Osteocyte (in vitro differentiated cells): ENCODE measurements around the gene ELOVL5. TPM values are rescaled to one million over a fixed set of nuclear protein-coding genes. Genes with fewer than 3 reads are reported as not detected.

Source experiments
- DNase-seq: peaks from one replicate; pipeline ENCODE4 v3.0.0; 2021; ENCODE audit warnings: mixed read lengths; ENCODE audit not compliant: unreplicated experiment; ENCODE audit errors: extremely low spot score
- H3K27ac Mint-ChIP-seq: one replicate; pipeline ENCODE4 v1.8.0; 2021; ENCODE audit warnings: mild to moderate bottlenecking, mixed read lengths; ENCODE audit not compliant: unreplicated experiment
- H3K27me3 Mint-ChIP-seq: one replicate; pipeline ENCODE4 v1.8.0; 2021; ENCODE audit warnings: mixed read lengths; ENCODE audit not compliant: unreplicated experiment
- H3K36me3 Mint-ChIP-seq: one replicate; pipeline ENCODE4 v1.8.0; 2021; ENCODE audit warnings: mixed read lengths; ENCODE audit not compliant: unreplicated experiment
- H3K4me1 Mint-ChIP-seq: one replicate; pipeline ENCODE4 v1.8.0; 2021; ENCODE audit warnings: mixed read lengths; ENCODE audit not compliant: unreplicated experiment
- H3K4me3 Mint-ChIP-seq: one replicate; pipeline ENCODE4 v1.8.0; 2021; ENCODE audit warnings: mild to moderate bottlenecking, moderate library complexity, mixed read lengths; ENCODE audit not compliant: unreplicated experiment
- H3K9me3 Mint-ChIP-seq: one replicate; pipeline ENCODE4 v1.8.0; 2021; ENCODE audit warnings: mixed read lengths; ENCODE audit not compliant: unreplicated experiment
- CTCF ChIP-seq: fragments of 200-600 bp; sonication (generic); IDR thresholded peaks from 2 replicates; pipeline ENCODE4 v1.5.0; 2021; ENCODE audit warnings: antibody characterized with exemption, mild to moderate bottlenecking, moderate library complexity
- total RNA-seq: library from RNA; stranded (reverse); gene quantifications from 2 replicates; pipeline ENCODE4 v1.2.1, GENCODE V29; 2021

The ELOVL5 gene
- total RNA-seq, 1 donor from 2014 or later = 89.4 TPM

DNA sequence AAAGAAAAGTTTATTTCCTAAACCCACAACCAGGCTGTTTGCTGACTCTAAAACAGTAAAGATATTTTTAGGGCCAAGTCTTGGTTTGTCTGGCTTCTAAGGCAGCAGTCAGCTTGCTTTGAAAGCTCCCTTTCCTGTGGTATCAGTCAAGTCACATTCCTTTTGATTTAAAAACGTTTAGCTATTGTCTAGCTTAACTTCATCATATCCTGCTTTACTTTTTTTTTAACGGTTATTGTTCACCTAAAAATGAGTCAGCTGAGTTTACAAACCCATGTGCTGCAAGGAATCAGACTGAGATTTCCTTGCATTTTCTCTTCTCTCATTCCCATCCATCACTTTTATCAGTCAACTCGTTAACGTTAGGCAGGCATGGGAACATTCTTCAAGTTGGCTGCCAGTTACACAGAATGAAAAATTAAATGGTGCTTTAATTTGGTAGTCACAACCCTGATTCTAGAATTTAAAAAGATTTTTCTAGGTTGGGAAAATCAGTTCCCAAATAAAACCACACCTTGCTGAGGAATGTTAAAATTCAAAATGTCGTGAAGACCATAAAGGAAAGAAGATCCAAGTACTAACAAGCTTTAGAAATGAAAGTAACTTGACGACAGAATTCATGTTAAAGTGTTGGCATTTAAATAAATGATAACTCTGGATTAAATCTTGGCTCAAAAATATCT, 45.9 kb downstream of the ELOVL5 start:
- peaks cover 49% of the 10 kb centered on the region for H3K4me1 Mint-ChIP-seq
- peak overlapping the region; percentile 50 for H3K27ac Mint-ChIP-seq
- no peak for TF ChIP-seq CTCF
- no peaks in the 10 kb centered on the region for H3K27me3 Mint-ChIP-seq
- H3K36me3 Mint-ChIP-seq = no peaks in the 10 kb centered on the region
- no peak for DNase-seq
- H3K9me3 Mint-ChIP-seq = no peaks in the 10 kb centered on the region
- no peak overlapping the region for H3K4me3 Mint-ChIP-seq

GRCh38 chr6:53301801-53302537, 46.8 kb downstream of the ELOVL5 start:
- peak overlapping the region; percentile 85 for H3K27ac Mint-ChIP-seq
- H3K36me3 Mint-ChIP-seq = no peaks in the 10 kb centered on the region
- TF ChIP-seq CTCF = no peak
- no peaks in the 10 kb centered on the region for H3K9me3 Mint-ChIP-seq
- DNase-seq = no peak
- H3K4me3 Mint-ChIP-seq = no peak overlapping the region
- H3K27me3 Mint-ChIP-seq = no peaks in the 10 kb centered on the region
- peaks cover 42% of the 10 kb centered on the region for H3K4me1 Mint-ChIP-seq

DNA sequence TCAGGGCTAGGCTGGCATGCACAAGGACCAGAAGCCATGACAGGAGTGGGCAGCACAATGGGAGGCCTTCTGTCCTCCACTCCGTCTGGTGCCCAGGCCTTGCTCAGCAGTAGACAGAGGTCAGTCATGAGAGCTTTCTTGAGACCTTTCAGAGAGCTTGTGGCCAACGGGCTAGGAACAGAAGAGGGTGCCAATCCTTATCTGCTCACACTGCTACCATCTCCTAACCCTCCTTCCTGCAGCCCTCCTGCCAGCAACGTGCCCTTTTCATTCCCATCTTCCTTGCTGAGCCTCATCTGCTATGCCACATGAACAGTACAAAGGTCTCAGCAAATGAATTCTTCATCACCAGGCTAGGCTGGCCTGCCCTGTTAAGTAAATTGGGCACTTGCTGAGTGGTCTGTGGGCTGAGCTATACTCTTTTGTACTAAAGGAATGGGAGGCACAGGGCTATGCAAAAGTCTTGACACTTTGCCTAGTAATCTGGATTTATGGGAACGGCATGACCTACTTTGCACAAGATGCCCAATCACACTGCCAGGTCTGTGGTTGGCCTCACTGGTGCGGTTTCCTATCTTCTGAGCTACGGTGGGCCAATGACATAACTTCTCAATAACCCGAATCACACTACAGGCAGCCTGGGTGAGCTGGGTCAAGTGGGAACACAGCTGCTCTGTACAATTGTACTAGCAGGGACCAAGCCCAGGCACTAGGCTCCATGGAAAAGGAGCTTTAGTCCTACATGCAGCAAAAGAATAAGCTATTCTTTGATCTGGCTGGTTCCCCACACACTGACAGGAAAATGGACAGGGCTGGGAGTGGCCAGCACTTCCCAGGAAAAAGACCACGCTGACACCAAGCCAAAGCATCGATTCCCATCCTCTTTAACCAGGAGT, 47.8 kb downstream of the ELOVL5 start:
- Mint-ChIP-seq H3K27ac (no peak overlapping the region), H3K36me3 (no peaks in the 10 kb centered on the region), H3K4me3 (no peak overlapping the region), H3K27me3 (no peaks in the 10 kb centered on the region), H3K9me3 (no peaks in the 10 kb centered on the region), H3K4me1 (peaks cover 41% of the 10 kb centered on the region)
- no peak for DNase-seq
- no peak for TF ChIP-seq CTCF

- Mint-ChIP-seq H3K4me3 (no peak overlapping the region), H3K9me3 (no peaks in the 10 kb centered on the region), H3K36me3 (peaks cover 2% of the 10 kb centered on the region), H3K4me1 (peaks cover 38% of the 10 kb centered on the region), H3K27ac (no peak overlapping the region), H3K27me3 (no peaks in the 10 kb centered on the region)
- DNase-seq = no peak
- TF ChIP-seq CTCF = no peak
Measured at GRCh38 chr6:53299331-53300005, 49.3 kb downstream of the ELOVL5 start.
